Fibroblast of pulmonary artery (primary cell): ENCODE measurements around the gene PLA2G1B.

Source experiments
- DNase-seq: peaks from one replicate; pipeline ENCODE4 v3.0.0-alpha.2; 2010; ENCODE audit warnings: low read depth
- H3K4me3 ChIP-seq: replicated peaks from 2 replicates; pipeline ENCODE4 v1.5.1; 2011; ENCODE audit warnings: low read depth, mild to moderate bottlenecking, control low read depth, low read length, moderate library complexity
- TF ChIP-seq, protein P1 (sequence below): IDR thresholded peaks from 2 replicates; pipeline ENCODE4 v1.5.1; 2011; ENCODE audit warnings: mild to moderate bottlenecking, control low read depth, low read length, inconsistent platforms; ENCODE audit errors: missing control alignments

PLA2G1B gene

DNA sequence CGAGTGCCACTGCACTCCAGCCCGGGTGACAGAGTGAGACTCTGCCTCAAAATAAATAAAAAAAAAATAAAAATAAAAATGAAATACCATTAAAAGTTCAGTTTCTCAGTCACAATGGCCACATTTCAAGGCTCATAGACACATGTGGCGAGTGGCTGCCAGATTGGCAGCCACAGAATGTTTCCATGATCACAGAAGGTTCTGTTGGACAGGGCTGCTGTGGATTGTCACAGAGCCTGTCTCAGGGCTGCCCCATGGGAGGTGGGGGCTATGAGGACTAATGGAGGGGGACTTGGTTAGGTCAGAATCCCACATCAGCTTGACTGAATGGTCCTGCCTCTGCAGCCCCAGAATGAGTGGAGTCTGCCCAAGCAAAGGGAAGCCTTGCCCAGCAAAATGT is 3.8 kb upstream of the PLA2G1B start:
- no peak for DNase-seq
- H3K4me3 ChIP-seq = no peak overlapping the region
- TF ChIP-seq, protein P1, sequence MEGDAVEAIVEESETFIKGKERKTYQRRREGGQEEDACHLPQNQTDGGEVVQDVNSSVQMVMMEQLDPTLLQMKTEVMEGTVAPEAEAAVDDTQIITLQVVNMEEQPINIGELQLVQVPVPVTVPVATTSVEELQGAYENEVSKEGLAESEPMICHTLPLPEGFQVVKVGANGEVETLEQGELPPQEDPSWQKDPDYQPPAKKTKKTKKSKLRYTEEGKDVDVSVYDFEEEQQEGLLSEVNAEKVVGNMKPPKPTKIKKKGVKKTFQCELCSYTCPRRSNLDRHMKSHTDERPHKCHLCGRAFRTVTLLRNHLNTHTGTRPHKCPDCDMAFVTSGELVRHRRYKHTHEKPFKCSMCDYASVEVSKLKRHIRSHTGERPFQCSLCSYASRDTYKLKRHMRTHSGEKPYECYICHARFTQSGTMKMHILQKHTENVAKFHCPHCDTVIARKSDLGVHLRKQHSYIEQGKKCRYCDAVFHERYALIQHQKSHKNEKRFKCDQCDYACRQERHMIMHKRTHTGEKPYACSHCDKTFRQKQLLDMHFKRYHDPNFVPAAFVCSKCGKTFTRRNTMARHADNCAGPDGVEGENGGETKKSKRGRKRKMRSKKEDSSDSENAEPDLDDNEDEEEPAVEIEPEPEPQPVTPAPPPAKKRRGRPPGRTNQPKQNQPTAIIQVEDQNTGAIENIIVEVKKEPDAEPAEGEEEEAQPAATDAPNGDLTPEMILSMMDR = no peak

DNA sequence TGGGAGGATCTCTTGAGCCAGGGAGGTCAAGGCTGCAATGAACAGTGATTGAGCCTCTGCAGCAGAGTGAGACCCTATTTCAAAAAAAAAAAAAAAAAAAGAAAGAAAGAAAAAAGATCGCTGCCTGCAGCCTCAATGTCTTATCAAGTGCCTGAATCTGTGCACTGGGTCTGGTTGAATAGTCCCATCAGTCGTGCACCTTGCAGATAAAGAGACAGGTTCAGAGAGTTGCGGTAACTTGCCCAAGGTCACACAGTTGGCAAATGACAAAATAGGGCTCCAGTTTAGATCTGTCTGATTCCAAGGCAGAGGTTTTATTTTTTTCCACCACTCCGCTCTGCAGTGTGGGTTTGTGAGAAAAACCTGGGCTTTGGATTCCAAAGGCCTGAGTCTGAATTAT is 649 bp upstream of the PLA2G1B start:
- H3K4me3 ChIP-seq = no peak overlapping the region
- TF ChIP-seq, protein P1 = no peak
- DNase-seq = no peak

DNA sequence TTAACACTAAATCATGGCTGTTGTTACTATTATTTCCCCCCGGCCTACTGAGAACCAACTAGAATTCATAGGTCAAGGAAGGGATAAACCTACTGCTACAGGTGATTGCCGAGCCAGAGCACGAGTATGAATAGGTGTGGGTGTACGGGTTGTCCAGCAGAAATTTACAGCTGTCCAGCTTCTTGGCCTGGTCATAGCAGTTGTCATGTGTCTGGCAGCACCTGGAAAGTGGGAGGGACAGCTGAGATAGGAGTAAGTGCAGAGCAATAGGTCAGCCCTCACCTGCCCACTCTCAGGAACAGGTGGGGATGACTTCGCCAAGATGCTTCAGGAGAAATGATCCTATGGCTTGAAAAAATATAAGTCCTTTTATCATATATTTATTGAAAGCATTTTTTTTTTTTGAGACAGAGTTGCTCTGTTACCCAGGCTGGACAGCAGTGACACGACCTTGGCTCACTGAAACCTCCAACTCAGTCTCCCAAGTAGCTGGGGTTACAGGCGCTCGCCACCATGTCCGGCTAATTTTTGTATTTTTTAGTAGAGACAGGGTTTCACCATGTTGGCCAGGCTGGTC is 2.6 kb downstream of the PLA2G1B start:
- DNase-seq = no peak
- no peak overlapping the region for H3K4me3 ChIP-seq
- TF ChIP-seq, protein P1 = no peak

DNA sequence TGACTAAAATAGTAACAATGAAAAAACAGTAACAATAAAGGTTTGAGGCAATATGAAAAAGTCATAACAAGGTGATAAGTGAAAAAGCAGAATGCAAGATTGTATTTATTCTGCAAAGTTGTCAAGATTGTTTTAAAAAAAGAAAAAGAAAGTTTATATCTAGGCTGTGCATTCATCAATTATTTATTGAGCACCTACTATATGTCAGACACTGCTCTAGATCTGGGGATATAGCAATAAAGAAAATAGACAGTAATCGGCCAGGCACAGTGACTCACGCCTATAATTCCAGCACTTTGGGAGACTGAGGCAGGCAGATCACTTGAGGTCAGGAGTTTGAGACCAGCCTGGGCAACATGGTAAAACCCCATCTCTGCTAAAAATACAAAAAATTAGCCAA is 3.8 kb downstream of the PLA2G1B start:
- TF ChIP-seq, protein P1 = no peak
- no peak overlapping the region for H3K4me3 ChIP-seq

DNA sequence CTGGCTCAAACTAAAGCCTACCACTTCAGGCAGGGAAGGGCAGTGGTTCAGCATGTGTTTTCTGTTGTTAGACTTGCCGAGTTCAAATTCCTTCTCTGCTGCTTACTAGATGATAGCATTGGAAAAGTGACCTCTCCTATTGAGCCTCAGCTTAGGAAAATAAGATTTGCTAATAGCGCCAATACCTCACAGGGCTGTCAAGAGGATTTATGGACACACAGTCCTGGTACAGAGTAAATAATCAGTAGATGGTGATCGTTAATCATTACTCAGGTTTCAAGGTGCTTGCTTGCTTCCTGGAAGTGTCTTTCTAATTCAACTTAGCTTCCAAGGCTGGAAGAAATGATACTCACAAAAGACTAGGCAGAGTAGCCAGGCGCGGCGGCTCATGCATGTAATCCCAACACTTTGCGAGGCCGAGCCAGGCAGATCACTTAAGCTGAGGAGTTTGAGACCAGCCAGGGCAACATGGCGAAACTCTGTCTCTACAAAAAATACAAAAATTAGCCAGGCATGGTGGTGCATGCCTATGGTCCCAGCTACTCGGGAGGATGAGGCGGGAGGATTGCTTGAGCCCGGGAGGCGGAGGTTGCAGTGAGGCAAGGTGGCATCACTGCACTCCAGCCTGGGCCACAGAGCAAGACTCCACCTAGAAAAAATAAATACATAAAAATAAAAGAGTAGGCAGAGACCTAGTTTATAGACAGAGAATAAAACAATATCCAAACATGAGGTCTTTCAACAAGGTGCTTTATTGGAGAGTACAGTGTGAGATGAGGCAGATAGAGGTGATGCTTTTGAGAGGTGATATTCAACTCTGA is 6.0 kb downstream of the PLA2G1B start:
- TF ChIP-seq, protein P1 = no peak
- H3K4me3 ChIP-seq = no peak overlapping the region
- no peak for DNase-seq

More for the DNA sequence above, 3.8 kb downstream of the PLA2G1B start:
- DNase-seq = no peak

DNA sequence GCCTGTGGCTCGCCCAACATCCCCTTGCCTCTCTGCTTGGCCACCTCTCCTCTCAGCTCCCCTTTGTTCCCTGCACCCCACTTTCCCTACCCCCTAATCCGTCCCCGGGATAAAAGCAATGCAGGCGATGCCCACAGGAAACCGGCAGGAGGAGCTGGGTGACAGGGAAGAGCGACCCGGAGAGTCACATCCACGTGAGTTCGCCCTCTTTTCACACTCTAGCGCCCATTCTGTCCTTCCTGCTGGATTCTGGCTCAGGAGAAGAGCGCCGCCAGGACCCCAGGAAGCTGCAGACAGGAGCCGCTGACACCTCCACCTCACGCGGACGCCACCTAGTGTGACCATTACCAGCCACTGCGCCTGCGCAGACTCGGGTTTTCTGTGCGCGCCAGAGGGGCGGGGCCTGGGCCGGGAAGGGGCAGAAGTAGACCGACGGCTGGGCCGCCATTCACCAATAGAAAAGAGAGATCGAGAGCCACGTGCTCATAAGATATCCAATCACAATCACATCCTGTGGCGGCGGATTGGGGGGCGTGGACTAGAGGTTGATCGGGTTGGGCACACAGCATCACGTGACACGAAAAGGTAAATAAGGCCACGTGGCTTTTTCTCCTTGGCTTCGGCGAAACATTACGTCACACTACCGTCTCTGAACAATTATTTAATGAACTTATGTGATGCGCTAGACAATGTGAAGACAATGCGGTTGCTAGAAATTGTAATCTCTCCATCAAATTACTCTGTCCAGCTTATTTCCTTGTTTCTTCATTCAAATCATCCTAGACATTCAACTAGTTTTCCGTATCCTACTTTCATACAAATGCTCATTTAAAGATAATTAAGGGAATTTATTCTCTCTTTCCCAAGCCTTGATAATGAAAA is 10.1 kb downstream of the PLA2G1B start:
- H3K4me3 ChIP-seq = peak overlapping the region; percentile 78
- TF ChIP-seq, protein P1 = peak; percentile 56
- peak; percentile 99 for DNase-seq
